Endothelial cell of hepatic sinusoid (primary cell): ENCODE measurements around the gene CHST11.
"Not testable (repeated sequence)": the region's sequence is repeated elsewhere in the genome, so short reads cannot be mapped to it uniquely, and the experiment has no call there.

ENCODE experiments used
- in situ Hi-C: cut with HindIII; loops from 2 replicates; pipeline ENCODE4 v1.10.0; 2017; ENCODE audit warnings: low sequenced_read_pairs

CHST11 gene

GRCh38 chr12:104517880-104518279 lies 61.1 kb downstream of the CHST11 start:
- in situ Hi-C loops = loop anchor here (10.0 kb wide), 1 partner anchor 113 kb away; no protein-coding TSS in a partner anchor

- in situ Hi-C loops = loop anchor here (10.0 kb wide), 1 partner anchor 115 kb away; no protein-coding TSS in a partner anchor
Observed at GRCh38 chr12:104519190-104520019, 62.7 kb downstream of the CHST11 start.

- in situ Hi-C loops = no loop called here
Observed at GRCh38 chr12:104520242-104520900, 63.6 kb downstream of the CHST11 start.

- in situ Hi-C loops = no loop called here
Observed at GRCh38 chr12:104521731-104522130, 65.0 kb downstream of the CHST11 start.

- in situ Hi-C loops = no loop called here
Observed at GRCh38 chr12:104522985-104523722, 66.4 kb downstream of the CHST11 start.

- in situ Hi-C loops = no loop called here
Observed at GRCh38 chr12:104524034-104524832, 67.5 kb downstream of the CHST11 start.

GRCh38 chr12:104526320-104526719 lies 69.6 kb downstream of the CHST11 start:
- in situ Hi-C loops = no loop called here

GRCh38 chr12:104526751-104527150 lies 70.0 kb downstream of the CHST11 start:
- in situ Hi-C loops = no loop called here

GRCh38 chr12:104527653-104528052 lies 70.9 kb downstream of the CHST11 start:
- in situ Hi-C loops = not testable (repeated sequence)

- in situ Hi-C loops = no loop called here
Observed at GRCh38 chr12:104529130-104529874, 72.6 kb downstream of the CHST11 start.

- in situ Hi-C loops = no loop called here
Observed at GRCh38 chr12:104532636-104533035, 75.9 kb downstream of the CHST11 start.

GRCh38 chr12:104533134-104533533 lies 76.4 kb downstream of the CHST11 start:
- in situ Hi-C loops = no loop called here

- in situ Hi-C loops = no loop called here
Observed at GRCh38 chr12:104534162-104534856, 77.6 kb downstream of the CHST11 start.

- in situ Hi-C loops = no loop called here
Observed at GRCh38 chr12:104534857-104535248, 78.1 kb downstream of the CHST11 start.

- in situ Hi-C loops = no loop called here
Observed at GRCh38 chr12:104535369-104535768, 78.6 kb downstream of the CHST11 start.

- in situ Hi-C loops = no loop called here
Observed at GRCh38 chr12:104536841-104537240, 80.1 kb downstream of the CHST11 start.

GRCh38 chr12:104538056-104538455 lies 81.3 kb downstream of the CHST11 start:
- in situ Hi-C loops = no loop called here

- in situ Hi-C loops = no loop called here
Observed at GRCh38 chr12:104538891-104539462, 82.2 kb downstream of the CHST11 start.

- in situ Hi-C loops = loop anchor here (5.0 kb wide), 2 partner anchors 38 to 98 kb away; no protein-coding TSS in a partner anchor
Observed at GRCh38 chr12:104544836-104545235, 88.1 kb downstream of the CHST11 start.
